ENCODE measurements around the gene ZBTB8A. TPM values are rescaled to one million over a fixed set of nuclear protein-coding genes. Genes with fewer than 3 reads are reported as not detected.

ZBTB8A gene
- total and polyA plus RNA-seq, 2 of the 8 experiments (the other 6 are each of a cell fraction or from before 2014, with no cell fraction given), result 2.9 to 10.4 TPM

- TF ChIP-seq CBX5 (IDR thresholded peaks at IDR 0.05; ENCODE audit: low read depth, low read length), result no peak
- TF ChIP-seq EZH2 (IDR thresholded peaks at IDR 0.05; ENCODE audit: low read depth, low read length, severe bottlenecking), result no peak
- TF ChIP-seq KDM4A (IDR thresholded peaks at IDR 0.05; ENCODE audit: low read depth, low read length, severe bottlenecking), result no peak
- TF ChIP-seq TBP (IDR thresholded peaks at IDR 0.05; ENCODE audit: low read depth, low read length), result no peak
- TF ChIP-seq TAF7 (optimal IDR thresholded peaks at IDR 0.05; ENCODE audit: borderline replicate concordance, low read depth, low read length), result no peak
These were observed 97.9 kb downstream of the ZBTB8A start (continued) for GRCh38 chr1:32636914-32637645.
